ENCODE measurements around the gene CSHL1. TPM values are rescaled to one million over a fixed set of nuclear protein-coding genes. Genes with fewer than 3 reads are reported as not detected.
A peak's percentile ranks its signal among the peaks of the same experiment; 100 is the strongest.
"Not testable (repeated sequence)": the region's sequence is repeated elsewhere in the genome, so short reads cannot be mapped to it uniquely, and the experiment has no call there.

The CSHL1 gene
- polyA plus RNA-seq, 2 of the 4 experiments (the other 2 are of a cell fraction) = not detected

DNA sequence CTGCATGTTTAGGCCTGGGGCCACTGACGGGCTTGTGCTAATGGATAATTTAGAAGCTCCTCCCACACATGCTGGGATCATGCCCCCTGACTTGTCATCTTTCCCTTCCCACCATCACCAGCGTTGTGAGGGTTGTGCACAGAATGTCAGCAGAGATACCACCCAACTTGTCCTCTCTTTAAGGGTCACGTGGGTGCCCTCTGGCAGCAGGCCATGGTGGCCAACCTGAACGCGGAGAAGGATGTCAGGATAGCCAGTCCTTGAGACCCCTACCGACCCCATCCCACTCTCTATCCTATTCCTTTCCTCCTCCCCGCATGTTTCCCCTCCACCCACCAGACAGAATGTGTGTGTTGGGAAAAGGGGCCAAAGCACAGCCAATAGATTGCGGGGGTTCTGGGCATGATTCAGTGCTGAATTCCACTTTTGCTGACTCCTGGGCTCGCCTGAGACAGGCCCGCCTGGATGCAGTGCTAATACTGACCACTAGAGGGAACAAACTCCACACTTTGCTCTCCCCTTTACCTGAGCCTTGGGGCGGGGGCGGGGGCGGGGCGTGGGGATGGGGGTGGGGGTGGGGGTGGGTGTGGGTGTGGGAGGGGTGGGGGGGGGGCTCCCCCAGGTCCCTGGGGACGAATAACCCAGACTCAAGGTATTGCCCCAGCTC lies 29.0 kb downstream of the CSHL1 start, which contains the start of gene GH2 (continued):
- TF ChIP-seq, protein P1, sequence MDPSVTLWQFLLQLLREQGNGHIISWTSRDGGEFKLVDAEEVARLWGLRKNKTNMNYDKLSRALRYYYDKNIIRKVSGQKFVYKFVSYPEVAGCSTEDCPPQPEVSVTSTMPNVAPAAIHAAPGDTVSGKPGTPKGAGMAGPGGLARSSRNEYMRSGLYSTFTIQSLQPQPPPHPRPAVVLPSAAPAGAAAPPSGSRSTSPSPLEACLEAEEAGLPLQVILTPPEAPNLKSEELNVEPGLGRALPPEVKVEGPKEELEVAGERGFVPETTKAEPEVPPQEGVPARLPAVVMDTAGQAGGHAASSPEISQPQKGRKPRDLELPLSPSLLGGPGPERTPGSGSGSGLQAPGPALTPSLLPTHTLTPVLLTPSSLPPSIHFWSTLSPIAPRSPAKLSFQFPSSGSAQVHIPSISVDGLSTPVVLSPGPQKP (IDR thresholded peaks at IDR 0.05; ENCODE audit: low read depth, low read length) = no peak
- TF ChIP-seq MYC (IDR thresholded peaks at IDR 0.05; ENCODE audit: borderline replicate concordance, low read length) (no peak), CHD2 (IDR thresholded peaks at IDR 0.05; ENCODE audit: low read length, partially characterized antibody) (no peak), SMC3 (IDR thresholded peaks at IDR 0.05) (0 out of 3 replicates have a peak, but pooled peaks have one; percentile 13), CBX2 (IDR thresholded peaks at IDR 0.05; ENCODE audit: borderline replicate concordance, low read depth) (no peak), GATA3 (IDR thresholded peaks at IDR 0.05; ENCODE audit: borderline replicate concordance) (no peak), CBX8 (IDR thresholded peaks at IDR 0.05) (no peak), ZSCAN20 (CRISPR knock-in tag; IDR thresholded peaks at IDR 0.05) (no peak)
- TF ChIP-seq, protein P2, sequence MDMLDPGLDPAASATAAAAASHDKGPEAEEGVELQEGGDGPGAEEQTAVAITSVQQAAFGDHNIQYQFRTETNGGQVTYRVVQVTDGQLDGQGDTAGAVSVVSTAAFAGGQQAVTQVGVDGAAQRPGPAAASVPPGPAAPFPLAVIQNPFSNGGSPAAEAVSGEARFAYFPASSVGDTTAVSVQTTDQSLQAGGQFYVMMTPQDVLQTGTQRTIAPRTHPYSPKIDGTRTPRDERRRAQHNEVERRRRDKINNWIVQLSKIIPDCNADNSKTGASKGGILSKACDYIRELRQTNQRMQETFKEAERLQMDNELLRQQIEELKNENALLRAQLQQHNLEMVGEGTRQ (IDR thresholded peaks at IDR 0.05) = 0 out of 2 replicates have a peak, but pooled peaks have one; percentile 26

DNA sequence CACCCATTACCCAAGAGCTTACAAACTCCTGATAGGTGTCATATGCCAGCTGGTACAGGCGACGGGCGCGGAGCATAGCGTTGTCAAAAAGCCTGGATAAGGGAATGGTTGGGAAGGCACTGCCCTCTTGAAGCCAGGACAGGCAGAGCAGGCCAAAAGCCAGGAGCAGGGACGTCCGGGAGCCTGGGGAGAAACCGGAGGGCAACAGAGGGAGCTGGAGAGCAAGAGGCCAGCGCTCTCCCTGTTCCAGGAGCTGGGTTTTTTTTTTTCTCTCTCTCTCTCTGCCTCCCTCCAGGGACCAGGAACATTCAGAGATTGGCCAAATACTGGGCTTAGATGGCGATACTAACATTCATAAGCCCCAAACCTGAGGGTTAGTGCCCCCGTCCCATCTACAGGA lies 29.7 kb downstream of the CSHL1 start:
- peak; percentile 63 to 71 for ATAC-seq
- H3K4me3 ChIP-seq, H3K4me2 ChIP-seq, H3K27ac ChIP-seq, FAIRE-seq, H3K4me1 ChIP-seq, POLR2A ChIA-PET, H3K9me3 ChIP-seq: not testable (repeated sequence)
- DNase-seq (ENCODE audit: low read depth in 1 of 2, low spot score in 1 of 2) = peak in 1 of 2 experiments; percentile 43
- CTCF ChIA-PET = interaction anchor here (0.6 to 4.4 kb wide), 18 partner anchors 9 to 578 kb away, joined by 3 to 56 read pairs (median 4); partner anchors contain the start of genes CSHL1 and GH1
- WGBS (ENCODE audit: missing lambda C conversion rate) = 62% methylated on average over 11 of the region's 11 CpGs

DNA sequence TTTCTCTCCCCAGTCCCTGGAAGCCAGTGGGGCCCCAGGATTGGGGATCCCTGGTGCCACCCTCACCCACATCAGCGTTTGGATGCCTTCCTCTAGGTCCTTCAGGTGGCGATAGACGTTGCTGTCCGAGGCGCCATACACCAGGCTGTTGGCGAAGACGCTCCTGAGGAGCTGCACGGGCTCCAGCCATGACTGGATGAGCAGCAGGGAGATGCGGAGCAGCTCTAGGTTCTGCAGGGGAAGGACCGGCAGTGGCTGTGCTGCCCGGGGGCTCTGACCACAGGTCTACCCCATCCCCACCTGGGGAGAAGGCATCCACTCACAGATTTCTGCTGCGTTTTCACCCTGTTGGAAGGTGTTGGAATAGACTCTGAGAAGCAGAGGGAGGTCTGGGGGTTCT lies 30.4 kb downstream of the CSHL1 start:
- no peak overlapping the region for H3K27ac ChIP-seq
- POLR2A ChIA-PET = no interaction called here
- WGBS (ENCODE audit: missing lambda C conversion rate) = 70% methylated on average over 12 of the region's 12 CpGs
- ATAC-seq = peak; percentile 6 to 9; a peak in 2 of 6 replicates
- FAIRE-seq = no peak
- H3K4me1 ChIP-seq = no peaks in the 10 kb centered on the region
- DNase-seq (ENCODE audit: low read depth in 1 of 2, low spot score in 1 of 2) = no peak
- H3K4me2 ChIP-seq = no peak overlapping the region
- TF ChIP-seq CEBPB (IDR thresholded peaks at IDR 0.05) = no peak
- TF ChIP-seq CHD2 (IDR thresholded peaks at IDR 0.05; ENCODE audit: low read length, partially characterized antibody) = no peak
- no peak for TF ChIP-seq JUNB (IDR thresholded peaks at IDR 0.05)
- no peak for TF ChIP-seq EP300 (IDR thresholded peaks at IDR 0.05)
- no peak for TF ChIP-seq BHLHE40 (IDR thresholded peaks at IDR 0.05; ENCODE audit: low read depth, low read length)
- no peak for TF ChIP-seq NPAS2 (CRISPR knock-in tag; IDR thresholded peaks at IDR 0.05; ENCODE audit: borderline replicate concordance)
- no peak for TF ChIP-seq FOXS1 (CRISPR knock-in tag; IDR thresholded peaks at IDR 0.05)
- TF ChIP-seq, protein P3, sequence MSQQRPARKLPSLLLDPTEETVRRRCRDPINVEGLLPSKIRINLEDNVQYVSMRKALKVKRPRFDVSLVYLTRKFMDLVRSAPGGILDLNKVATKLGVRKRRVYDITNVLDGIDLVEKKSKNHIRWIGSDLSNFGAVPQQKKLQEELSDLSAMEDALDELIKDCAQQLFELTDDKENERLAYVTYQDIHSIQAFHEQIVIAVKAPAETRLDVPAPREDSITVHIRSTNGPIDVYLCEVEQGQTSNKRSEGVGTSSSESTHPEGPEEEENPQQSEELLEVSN (IDR thresholded peaks at IDR 0.05; ENCODE audit: borderline replicate concordance, low read depth) = no peak
- TF ChIP-seq, protein P4, sequence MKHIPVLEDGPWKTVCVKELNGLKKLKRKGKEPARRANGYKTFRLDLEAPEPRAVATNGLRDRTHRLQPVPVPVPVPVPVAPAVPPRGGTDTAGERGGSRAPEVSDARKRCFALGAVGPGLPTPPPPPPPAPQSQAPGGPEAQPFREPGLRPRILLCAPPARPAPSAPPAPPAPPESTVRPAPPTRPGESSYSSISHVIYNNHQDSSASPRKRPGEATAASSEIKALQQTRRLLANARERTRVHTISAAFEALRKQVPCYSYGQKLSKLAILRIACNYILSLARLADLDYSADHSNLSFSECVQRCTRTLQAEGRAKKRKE (CRISPR knock-in tag; IDR thresholded peaks at IDR 0.05; ENCODE audit: low read depth) = no peak
- no peak for TF ChIP-seq ZNF302 (CRISPR knock-in tag; IDR thresholded peaks at IDR 0.05)
- TF ChIP-seq KDM1A (IDR thresholded peaks at IDR 0.05; ENCODE audit: low read depth) = no peak
- TF ChIP-seq CBX2 (IDR thresholded peaks at IDR 0.05; ENCODE audit: borderline replicate concordance, low read depth) = no peak
- no peak for TF ChIP-seq HEYL (CRISPR knock-in tag; IDR thresholded peaks at IDR 0.05)
- no peak for TF ChIP-seq RFX5 (IDR thresholded peaks at IDR 0.05)
- H3K4me3 ChIP-seq = no peak overlapping the region
- CTCF ChIA-PET = interaction anchor here (0.6 to 4.4 kb wide), 8 partner anchors 9 to 94 kb away, joined by 3 to 56 read pairs (median 6); partner anchors contain the start of gene CSHL1
- no peaks in the 10 kb centered on the region; the same call in 2 of the 3 replicates for H3K9me3 ChIP-seq

DNA sequence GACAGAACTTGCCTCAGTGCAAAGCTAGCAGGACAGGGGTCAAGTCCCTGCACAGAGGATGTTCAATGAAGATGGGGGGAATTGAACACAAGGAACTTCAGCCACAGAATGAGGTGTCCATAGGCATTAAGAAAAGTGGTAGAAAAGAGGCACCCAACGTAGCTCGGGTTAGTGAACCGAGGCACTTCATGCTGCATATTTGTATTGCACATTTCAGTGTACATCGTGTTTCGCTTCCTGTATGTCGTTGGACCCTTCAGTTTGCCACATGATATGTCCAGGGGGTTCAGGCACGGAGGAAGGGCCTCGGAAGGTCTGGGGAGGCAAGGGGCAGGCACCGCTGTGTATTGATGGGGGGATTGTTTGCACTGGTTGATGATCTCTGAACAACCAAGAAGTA lies 32.6 kb downstream of the CSHL1 start:
- H3K4me3 ChIP-seq; FAIRE-seq; H3K4me1 ChIP-seq; H3K4me2 ChIP-seq; H3K27ac ChIP-seq; ATAC-seq; POLR2A ChIA-PET; DNase-seq (ENCODE audit: low read depth in 1 of 2, low spot score in 1 of 2); H3K9me3 ChIP-seq: not testable (repeated sequence)
- CTCF ChIA-PET = interaction anchor here (0.5 to 3.9 kb wide), 9 partner anchors 11 to 262 kb away, joined by 3 to 30 read pairs (median 3); partner anchors contain the start of gene CSHL1
- 43% methylated on average over 9 of the region's 9 CpGs for WGBS (ENCODE audit: missing lambda C conversion rate)

DNA sequence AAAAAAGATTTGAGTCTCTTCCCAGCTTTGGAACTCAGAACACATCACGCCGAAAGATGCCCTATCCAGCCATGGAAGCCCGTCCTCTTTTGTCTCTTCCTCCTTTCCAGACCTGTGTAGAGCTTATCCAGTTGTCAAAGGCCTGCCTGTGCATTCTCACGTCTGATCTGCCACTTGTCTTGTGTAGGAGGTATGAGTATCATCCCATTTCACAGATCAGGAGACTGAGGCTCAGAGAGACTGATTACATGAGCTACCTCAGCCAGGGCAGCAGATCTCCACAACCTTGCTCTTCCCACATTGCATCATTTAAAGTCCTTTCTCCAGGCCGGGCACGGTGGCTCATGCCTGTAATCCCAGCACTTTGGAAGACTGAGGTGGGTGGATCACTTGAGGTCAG lies 36.4 kb downstream of the CSHL1 start:
- H3K4me3 ChIP-seq; ATAC-seq; DNase-seq (ENCODE audit: low read depth in 1 of 2, low spot score in 1 of 2); POLR2A ChIA-PET; H3K4me1 ChIP-seq; H3K4me2 ChIP-seq; H3K9me3 ChIP-seq; FAIRE-seq; H3K27ac ChIP-seq: not testable (repeated sequence)
- 68% methylated on average over 6 of the region's 6 CpGs for WGBS (ENCODE audit: missing lambda C conversion rate)
- CTCF ChIA-PET = interaction anchor here (0.9 to 4.4 kb wide), 6 partner anchors 8 to 263 kb away, joined by 3 to 21 read pairs (median 4); no protein-coding TSS in a partner anchor

DNA sequence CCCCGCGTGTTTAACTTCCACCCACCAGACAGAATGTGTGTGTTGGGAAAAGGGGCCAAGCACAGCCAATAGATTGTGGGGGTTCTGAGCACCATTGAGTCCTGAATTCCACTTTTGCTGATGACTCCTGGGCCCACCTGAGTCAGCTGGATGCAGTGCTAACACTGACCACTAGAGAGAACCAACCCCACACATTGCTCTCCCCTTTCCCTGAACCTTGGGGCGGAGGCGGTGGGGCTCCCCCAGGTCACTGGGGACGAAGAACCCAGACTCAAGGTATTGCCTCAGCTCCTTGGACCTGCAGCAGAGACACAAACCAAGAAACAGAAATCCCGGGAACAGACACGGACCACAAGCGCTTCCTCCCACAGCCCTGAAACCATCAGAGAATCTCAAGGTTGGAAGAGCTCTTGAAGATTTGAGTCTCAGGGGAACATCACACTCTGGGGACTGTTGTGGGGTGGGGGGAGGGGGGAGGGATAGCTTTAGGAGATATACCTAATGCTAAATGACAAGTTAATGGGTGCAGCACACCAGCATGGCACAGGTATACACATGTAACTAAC lies 36.9 kb downstream of the CSHL1 start:
- ATAC-seq = peak in 1 of 2 experiments; percentile 71; a peak in 3 of 6 replicates
- FAIRE-seq; H3K4me3 ChIP-seq; POLR2A ChIA-PET; DNase-seq (ENCODE audit: low read depth in 1 of 2, low spot score in 1 of 2); H3K4me1 ChIP-seq; H3K4me2 ChIP-seq; H3K9me3 ChIP-seq; H3K27ac ChIP-seq: not testable (repeated sequence)
- 72% methylated on average over 6 of the region's 8 CpGs for WGBS (ENCODE audit: missing lambda C conversion rate)
- CTCF ChIA-PET = interaction anchor here (0.9 to 4.4 kb wide), 6 partner anchors 8 to 263 kb away, joined by 3 to 21 read pairs (median 4); no protein-coding TSS in a partner anchor

Measured in A549 (cell line).